Inflammatory macrophage (primary cell): ENCODE results near the gene RPL7L1.
"Not testable (repeated sequence)": the region's sequence is repeated elsewhere in the genome, so short reads cannot be mapped to it uniquely, and the experiment has no call there.

Experiments used
- DNase-seq, 2 donors: peaks; one replicate each; pipeline ENCODE4 v3.0.0-alpha.2; 2020 to 2022
- total RNA-seq, 18 experiments: gene quantifications; one replicate each; lab custom pipeline; 2026; ENCODE audit warnings: mixed read lengths in 6 of 18, inconsistent platforms in 2 of 18; lab: John Stamatoyannopoulos, UW

The RPL7L1 gene
- total RNA-seq, result 48.6 to 144 (median 113) reads per million in 18 experiments

DNA sequence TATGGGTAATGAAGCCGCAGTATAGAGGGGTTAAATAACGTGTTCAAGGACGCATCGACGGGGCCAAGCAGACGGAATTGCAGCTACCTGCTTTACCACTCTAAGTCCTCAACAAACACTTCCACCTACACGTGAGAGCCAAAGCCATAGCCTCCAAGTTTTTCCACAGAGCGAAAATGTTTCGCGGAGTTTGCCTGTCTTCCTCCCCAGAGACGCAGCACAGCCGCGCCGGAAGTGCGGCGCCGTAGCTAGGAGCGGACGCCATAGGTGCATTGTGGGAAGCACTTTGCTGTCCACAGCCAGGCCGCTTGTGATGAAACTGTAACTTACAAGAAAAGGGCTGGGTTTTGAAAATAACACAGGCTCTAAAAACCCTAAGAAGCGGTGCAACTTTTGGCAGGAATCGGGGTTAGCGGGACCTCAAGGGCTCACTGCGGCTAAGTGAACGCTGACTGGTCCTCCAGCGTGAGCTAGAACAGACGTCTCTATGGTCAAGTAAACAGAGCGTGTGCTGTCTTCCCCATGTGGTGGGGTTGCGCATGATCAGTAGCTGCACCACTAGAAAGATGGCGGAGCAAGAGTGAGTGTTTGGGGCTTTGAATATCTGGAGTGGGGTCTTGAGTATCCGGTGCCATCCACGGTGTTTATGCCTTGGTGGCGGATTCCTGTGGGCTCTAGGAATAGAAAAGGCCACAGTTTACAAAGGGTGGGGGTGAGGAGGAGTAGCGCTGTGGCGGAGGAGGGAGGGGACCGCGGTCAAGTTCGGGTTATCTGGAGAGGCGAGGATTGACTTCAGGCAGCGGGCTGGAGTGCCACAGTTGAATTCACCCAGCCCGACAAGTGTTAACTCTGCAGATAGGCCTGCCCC lies at the start of gene RPL7L1:
RPL7L1 (plus strand) TSS at position 245 of the 868 bp plus-strand sequence; CDS start at position 540, 295 bp downstream.
- DNase-seq, result peak; percentile 86 to 91

DNA sequence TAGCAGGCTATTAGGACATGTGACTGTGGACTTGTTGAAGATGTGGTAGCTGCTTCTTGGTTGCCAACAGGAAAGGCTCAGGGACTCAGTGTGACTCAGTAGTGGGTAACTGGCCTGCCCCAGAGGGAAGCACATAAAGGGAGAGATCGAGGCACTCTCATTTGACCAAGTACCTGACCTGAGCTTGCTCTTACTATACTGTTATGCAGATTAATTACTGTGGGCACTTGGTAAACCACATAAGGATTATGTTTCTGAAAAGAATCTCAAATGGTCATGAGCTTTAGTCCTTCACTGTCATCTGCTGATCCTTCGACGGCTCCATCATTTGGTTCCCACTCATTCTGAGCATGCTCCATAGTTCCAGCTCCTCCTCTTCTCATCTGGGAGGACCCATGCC lies 48.2 kb upstream of the RPL7L1 start:
- no peak for DNase-seq

DNA sequence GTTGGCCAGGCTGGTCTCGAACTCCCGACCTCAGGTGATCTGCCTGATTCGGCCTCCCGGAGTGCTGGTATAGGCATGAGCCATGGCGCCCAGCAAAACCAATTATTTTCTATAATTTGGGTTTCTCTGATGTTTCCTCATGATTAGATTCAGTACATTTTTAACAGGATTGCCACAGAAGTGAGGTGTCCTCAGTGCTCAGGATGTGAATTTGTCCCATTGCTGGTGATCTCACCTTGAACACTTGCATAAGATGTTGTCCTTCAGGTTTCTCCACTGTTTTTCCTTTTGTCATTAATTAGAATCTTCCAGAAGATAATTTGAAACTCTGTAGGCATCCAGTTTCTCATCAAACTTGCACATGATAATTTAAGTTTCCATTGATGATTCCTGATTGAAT lies 45.4 kb upstream of the RPL7L1 start:
- no peak for DNase-seq

DNA sequence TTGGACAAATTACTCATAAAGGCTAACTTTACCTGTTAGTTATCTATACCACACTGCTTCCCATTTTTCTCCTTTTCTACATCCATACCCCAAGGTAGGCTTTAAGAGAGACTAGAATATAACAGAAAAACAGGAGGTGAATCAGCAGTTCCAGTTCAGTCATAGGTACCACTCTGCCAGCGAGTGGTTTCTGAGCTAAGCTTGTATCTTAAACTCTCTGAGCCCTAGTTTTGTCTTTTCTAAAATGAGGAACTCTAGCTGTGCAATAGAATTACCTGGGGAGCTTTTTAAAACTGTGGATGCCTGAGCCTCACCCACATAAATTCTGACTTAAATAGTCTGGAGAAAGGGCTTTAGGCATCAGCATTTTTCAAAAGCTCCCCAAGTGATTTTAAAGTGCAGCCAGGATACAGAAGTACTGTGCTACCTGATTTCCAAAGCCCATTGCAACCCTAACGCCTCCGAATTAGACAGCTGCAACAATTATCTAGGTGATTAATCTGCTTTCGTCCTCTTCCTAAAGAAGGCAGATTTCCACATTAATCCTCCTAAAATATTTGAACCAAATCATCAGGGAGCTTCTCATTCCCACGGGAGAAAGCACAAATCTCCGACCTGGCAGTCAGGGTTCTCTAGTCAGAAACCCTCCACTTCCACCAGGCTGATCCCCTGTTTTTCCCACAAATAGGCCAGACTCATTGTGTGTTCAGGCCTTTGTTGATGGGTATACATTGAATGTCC lies 37.4 kb upstream of the RPL7L1 start:
- DNase-seq, result no peak

DNA sequence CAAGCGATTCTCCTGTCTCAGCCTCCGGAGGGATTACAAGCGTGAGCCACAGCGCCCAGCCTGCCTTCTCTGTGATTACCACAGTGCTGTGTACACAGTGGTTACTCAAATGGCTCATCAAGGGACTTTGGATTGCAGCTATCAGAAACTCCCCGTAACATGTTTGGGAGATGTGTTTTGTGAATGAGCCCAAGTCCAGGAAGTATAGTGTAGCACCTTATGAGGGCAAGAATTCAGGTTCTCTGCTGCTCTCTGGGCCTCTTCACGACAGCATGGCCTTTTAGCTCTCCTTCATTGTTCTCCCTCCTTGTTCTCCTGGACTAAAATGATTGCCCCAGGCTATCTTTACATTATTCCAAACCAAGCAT lies 34.1 kb upstream of the RPL7L1 start:
- DNase-seq, result no peak

- no peak for DNase-seq
These were observed 32.9 kb upstream of the RPL7L1 start for GRCh38 chr6:42846505-42846904.

- no peak for DNase-seq
These were observed 30.7 kb upstream of the RPL7L1 start for GRCh38 chr6:42848700-42849099.

GRCh38 chr6:42851599-42851998 lies 27.8 kb upstream of the RPL7L1 start:
- no peak for DNase-seq

- DNase-seq, result no peak
These were observed 19.4 kb upstream of the RPL7L1 start for GRCh38 chr6:42860036-42860435.

DNA sequence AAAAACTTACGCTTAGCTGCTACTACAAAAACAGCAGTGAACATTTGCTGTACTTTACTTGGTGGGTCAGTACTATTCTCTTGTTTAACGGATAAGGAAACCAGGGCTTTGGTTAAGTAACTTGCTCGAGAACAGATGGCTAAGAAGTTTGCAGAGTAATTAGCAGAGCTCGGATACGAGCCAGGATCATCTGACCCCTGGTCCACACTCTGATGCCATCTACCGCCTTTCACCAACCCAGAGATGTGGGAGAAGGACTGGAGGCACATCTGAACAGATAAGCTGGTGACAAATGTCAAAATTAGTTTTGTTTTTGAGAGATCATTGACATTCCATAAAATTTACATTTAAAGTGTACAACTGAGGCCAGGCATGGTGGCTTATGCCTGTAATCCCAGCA lies 18.9 kb upstream of the RPL7L1 start:
- DNase-seq, result no peak

DNA sequence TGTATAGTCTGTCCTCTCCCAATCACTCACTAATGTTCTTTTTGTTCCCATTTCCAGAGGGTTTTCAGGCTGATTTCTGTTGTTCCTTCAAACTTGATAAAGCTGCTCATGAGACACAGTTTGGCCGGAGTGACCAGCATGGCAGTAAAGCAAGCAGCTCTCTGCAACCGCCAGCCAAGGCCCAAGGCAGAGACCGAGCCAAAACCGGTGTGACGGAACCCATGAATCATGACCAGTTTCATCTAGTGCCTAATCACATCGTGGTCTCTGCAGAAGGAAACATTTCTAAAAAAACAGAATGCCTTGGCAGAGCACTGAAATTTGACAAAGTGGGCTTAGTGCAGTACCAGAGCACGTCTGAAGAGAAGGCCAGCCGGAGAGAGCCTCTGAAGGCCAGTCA lies 14.8 kb upstream of the RPL7L1 start:
- no peak for DNase-seq

- no peak for DNase-seq
These were observed 9.1 kb upstream of the RPL7L1 start for GRCh38 chr6:42870145-42870936.

GRCh38 chr6:42871711-42872110 lies 7.7 kb upstream of the RPL7L1 start:
- no peak for DNase-seq

DNA sequence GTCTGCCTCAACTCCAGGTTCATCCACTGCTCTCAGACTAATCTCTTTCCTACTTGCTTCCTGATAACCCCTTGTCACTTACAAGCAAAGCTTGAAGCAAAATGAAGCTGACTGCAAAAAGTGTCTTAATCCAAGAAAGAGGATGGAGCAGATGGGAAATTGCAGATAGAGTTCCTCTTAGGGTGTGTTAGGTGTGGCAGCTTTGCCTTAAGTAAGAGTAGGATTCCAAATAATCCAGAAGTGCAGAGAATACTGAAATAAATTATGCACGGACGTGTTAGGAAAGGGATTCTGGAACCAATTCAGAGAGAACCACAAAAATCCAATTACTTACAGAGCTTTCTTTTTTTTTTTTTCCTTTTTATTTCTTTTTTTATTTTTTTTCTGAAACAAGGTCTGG lies 6.1 kb upstream of the RPL7L1 start:
- DNase-seq, result no peak

GRCh38 chr6:42877695-42878094 lies 1.7 kb upstream of the RPL7L1 start:
- DNase-seq, result no peak

- DNase-seq, result not testable (repeated sequence)
These were observed 913 bp downstream of the RPL7L1 start for GRCh38 chr6:42880240-42880817.

DNA sequence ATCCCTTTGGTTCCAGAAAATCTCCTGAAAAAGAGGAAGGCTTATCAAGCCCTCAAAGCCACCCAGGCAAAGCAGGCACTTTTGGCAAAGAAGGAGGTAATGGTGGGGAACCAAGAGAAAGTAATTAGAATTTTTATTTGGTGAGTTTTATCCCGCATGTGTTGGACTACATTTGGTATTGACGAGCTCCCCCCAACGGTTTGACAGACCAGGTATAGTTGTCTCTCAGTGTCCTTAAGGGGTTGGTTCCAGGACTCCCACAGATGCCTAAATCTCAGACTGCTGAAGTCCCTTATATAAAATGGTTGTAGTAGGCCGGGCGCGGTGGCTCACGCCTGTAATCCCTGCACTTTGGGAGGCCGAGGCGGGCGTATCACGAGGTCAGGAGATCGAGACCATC lies 1.5 kb downstream of the RPL7L1 start:
- DNase-seq, result not testable (repeated sequence)

DNA sequence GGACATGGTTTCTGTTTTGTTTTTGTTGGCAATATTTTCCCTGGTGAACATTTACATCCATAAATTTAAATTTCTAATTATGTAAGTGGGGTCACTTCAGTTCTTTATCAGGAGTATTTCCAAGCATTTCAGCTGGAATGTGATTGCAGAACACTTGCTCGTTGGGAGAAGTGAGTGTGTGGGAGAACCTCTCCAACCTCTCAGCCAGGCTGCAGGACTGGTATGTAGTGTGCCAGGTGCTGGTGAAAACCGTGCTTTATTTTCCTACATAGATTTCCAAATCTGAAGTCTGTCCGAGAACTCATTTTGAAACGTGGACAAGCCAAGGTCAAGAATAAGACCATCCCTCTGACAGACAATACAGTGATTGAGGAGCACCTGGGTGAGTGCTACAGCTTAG lies 6.3 kb downstream of the RPL7L1 start:
- no peak for DNase-seq

DNA sequence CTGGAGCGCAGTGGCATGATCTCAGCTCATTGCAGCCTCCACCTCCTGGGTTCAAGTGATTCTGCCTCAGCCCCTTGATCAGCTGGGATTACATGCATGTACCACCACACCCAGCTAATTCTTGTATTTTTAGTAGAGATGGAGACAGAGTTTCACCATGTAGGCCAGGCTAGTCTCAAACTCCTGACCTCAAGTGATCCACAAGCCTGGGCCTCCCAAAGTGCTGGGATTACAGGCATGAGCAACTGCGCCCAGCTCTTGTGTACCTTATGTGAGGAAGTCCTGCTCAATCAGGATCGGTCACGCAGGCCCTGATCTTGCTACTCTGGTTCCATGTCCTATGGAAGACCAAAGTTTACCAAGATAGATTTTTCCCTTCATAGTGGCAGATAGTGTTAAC lies 8.8 kb downstream of the RPL7L1 start:
- DNase-seq, result not testable (repeated sequence)

DNA sequence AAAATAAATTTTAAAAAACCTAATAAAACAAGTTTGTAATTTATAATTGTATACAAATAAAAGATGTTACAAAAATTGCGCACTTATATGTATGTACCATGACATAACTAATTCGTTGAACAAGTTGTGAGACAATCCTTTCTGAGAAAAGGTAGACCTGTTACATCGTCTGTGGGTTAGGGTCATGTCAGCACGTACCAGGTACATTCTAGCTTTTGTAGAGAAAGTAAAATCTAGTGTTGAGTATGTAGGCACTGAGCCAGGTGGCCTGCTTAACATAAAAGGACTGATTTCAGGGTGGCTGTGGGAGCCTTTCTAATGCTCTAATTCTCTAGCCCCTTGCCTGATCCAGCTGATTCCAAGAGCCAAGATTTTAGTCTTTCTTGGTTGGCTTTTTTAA lies 10.4 kb downstream of the RPL7L1 start:
- DNase-seq, result no peak

DNA sequence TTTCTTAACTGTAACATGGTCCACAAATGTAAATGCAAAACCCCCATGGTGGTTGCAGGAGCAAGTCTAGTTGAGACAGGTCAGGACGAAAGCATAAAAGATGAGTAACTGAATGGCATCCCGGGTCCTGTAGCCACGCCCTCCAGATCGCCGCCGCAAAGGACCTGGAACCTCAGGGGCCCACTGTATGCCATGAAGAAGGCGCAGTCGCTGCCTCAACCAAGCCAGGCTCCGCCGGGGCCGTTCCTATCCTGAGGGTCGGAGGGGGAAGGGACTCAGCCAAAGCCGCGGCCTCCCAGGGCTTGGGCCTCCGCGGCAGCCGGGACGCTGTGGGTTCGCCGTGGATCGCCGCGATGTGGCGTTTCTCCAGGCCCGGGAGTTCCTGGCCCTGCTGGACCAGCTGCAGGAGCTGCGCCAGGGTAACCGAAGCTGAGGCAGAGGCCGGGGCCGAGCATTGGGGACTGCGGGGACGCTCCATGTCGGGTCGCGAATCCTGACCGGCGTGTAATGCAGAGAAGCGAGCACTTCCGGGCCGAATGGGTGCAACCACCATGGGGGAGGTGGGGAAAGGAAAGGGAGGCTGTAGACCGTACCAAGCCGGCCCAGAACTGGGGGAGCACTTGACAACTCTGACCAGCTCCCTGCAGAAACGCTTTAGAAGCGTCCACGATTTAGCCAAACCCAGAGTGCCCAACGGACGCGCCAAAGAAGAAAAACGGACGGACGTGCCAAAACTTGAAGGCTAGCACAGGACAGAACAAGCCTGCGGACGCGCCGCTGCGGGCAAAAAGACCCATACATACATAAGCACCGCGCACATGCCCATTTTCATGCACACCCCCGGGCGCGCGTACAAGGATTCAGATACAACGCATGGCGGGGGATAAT lies 11.1 kb downstream of the RPL7L1 start:
- peak; percentile 95 to 96 for DNase-seq
